Neuron (in vitro differentiated cells): Measurements from ENCODE around the gene CALD1.

ENCODE experiments used
- H2AFZ ChIP-seq: one replicate; pipeline ENCODE4 v1.6.1; 2013; ENCODE audit warnings: low read depth, mild to moderate bottlenecking, inconsistent platforms, low read length, moderate library complexity
- H3K27me3 ChIP-seq: one replicate; pipeline ENCODE4 v1.6.1; 2013; ENCODE audit warnings: low read length; ENCODE audit not compliant: insufficient read depth
- H3K36me3 ChIP-seq: one replicate; pipeline ENCODE4 v1.6.1; 2013; ENCODE audit warnings: low read length; ENCODE audit not compliant: insufficient read depth
- H3K4me1 ChIP-seq: one replicate; pipeline ENCODE4 v1.6.1; 2013; ENCODE audit warnings: low read length; ENCODE audit not compliant: insufficient read depth
- H3K4me3 ChIP-seq: 2 replicates; pipeline ENCODE4 v1.5.1; 2013; ENCODE audit warnings: mild to moderate bottlenecking, low read length, moderate library complexity
- H3K9me3 ChIP-seq: one replicate; pipeline ENCODE4 v1.6.1; 2013; ENCODE audit warnings: low read length

CALD1 gene

DNA sequence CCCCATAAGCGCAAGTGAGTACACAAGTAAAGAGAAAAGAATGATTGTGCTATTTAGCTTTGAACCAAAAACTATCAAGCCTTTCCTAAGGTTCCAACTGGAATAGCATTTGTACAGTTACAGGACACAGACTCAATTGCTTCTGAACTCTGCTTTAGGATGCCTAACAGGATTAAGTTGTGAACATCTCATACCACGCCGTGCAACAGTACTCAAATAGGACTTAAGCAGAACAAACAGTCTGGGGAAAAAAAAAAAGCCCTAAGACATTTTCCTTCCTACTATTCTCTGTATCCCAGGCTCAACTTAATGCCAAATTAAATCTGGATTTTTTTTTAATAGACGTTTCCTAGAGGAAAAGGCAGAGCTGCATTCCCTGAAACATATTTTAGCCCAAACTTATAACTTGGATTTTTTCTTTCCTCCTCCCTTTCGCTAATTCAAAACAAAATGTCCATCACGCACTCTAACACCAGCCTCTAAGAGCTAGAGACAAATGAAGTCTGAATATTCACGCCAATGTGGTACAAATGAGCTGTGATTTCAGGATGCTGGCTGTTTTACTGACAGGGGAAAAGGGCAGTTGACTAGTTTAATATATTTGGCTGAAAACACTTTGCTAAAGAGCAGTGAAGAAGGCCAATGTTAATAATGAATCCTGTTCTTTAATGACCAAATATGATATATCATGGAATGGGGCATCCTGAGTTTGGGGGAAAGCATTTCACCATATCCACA is 68.6 kb downstream of the CALD1 start:
- Histone ChIP-seq H3K4me3 (no peak overlapping the region), H3K27me3 (no peaks in the 10 kb centered on the region), H3K36me3 (no peaks in the 10 kb centered on the region), H3K4me1 (no peaks in the 10 kb centered on the region), H2AFZ (no peak overlapping the region), H3K9me3 (no peaks in the 10 kb centered on the region)

- Histone ChIP-seq H2AFZ (no peak overlapping the region), H3K36me3 (no peaks in the 10 kb centered on the region), H3K9me3 (no peaks in the 10 kb centered on the region), H3K27me3 (no peaks in the 10 kb centered on the region), H3K4me1 (no peaks in the 10 kb centered on the region), H3K4me3 (no peak overlapping the region)
These were observed 70.6 kb downstream of the CALD1 start for GRCh38 chr7:134850066-134850465.

GRCh38 chr7:134851141-134851540 is 71.7 kb downstream of the CALD1 start:
- no peaks in the 10 kb centered on the region for H3K4me1 ChIP-seq
- no peak overlapping the region for H3K4me3 ChIP-seq
- H3K9me3 ChIP-seq = no peaks in the 10 kb centered on the region
- no peaks in the 10 kb centered on the region for H3K36me3 ChIP-seq
- H3K27me3 ChIP-seq = no peaks in the 10 kb centered on the region
- H2AFZ ChIP-seq = no peak overlapping the region

DNA sequence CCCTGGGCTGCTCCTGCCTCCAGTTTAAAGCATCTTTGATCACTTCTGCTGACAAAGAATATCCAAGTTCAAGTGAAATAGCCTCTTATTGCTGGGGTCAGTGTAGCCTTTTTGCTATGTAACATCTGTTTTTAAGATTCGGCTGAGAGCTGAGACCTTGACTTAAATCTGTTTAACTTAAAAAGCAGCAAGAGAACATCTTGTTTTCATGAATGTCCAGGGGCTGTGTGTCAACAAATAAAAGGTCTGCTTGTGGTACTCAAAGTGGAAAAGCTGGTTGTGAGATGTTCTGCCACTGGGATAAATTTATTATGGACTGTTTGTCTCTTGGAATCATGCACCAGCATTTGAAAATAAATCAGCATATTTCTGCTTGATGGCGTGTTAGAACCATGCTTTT is 73.2 kb downstream of the CALD1 start:
- H3K36me3 ChIP-seq = no peaks in the 10 kb centered on the region

GRCh38 chr7:134854816-134855215 is 75.4 kb downstream of the CALD1 start:
- Histone ChIP-seq H3K4me1 (no peaks in the 10 kb centered on the region), H3K4me3 (no peak overlapping the region), H3K36me3 (no peaks in the 10 kb centered on the region), H3K27me3 (no peaks in the 10 kb centered on the region), H2AFZ (no peak overlapping the region), H3K9me3 (no peaks in the 10 kb centered on the region)

More for the DNA sequence above, 73.2 kb downstream of the CALD1 start:
- Histone ChIP-seq H3K9me3 (no peaks in the 10 kb centered on the region), H3K4me1 (no peaks in the 10 kb centered on the region), H3K4me3 (no peak overlapping the region), H3K27me3 (no peaks in the 10 kb centered on the region), H2AFZ (no peak overlapping the region)

DNA sequence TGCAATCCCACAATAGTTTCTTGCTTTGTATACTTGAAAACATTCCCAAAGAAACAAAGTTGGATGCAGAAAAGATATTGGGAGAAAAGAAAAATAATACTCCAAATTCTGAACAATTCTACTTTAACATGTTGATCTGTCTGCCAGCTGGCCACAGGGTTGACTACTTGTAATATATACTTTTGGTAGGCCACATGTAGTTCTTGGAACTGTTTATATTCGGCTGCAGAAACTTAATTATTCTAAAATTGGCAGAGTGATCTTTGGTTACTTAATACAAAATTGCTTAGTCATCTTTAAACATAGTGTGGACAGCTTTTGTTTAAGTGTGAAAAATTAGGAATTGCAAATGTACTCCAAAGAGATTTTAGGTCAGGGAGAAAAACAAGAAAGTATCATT is 76.0 kb downstream of the CALD1 start:
- no peaks in the 10 kb centered on the region for H3K36me3 ChIP-seq
- no peak overlapping the region for H2AFZ ChIP-seq
- no peaks in the 10 kb centered on the region for H3K4me1 ChIP-seq
- H3K9me3 ChIP-seq = no peaks in the 10 kb centered on the region
- H3K4me3 ChIP-seq = no peak overlapping the region
- no peaks in the 10 kb centered on the region for H3K27me3 ChIP-seq

- H3K4me1 ChIP-seq = no peaks in the 10 kb centered on the region
- no peak overlapping the region for H2AFZ ChIP-seq
- H3K4me3 ChIP-seq = no peak overlapping the region
- no peaks in the 10 kb centered on the region for H3K9me3 ChIP-seq
- H3K27me3 ChIP-seq = no peaks in the 10 kb centered on the region
- no peaks in the 10 kb centered on the region for H3K36me3 ChIP-seq
These were observed 76.7 kb downstream of the CALD1 start for GRCh38 chr7:134856091-134856490.

- Histone ChIP-seq H2AFZ (no peak overlapping the region), H3K4me1 (no peaks in the 10 kb centered on the region), H3K36me3 (no peaks in the 10 kb centered on the region), H3K27me3 (no peaks in the 10 kb centered on the region), H3K9me3 (no peaks in the 10 kb centered on the region), H3K4me3 (no peak overlapping the region)
These were observed 77.3 kb downstream of the CALD1 start for GRCh38 chr7:134856691-134857090.

GRCh38 chr7:134857958-134858357 is 78.5 kb downstream of the CALD1 start:
- Histone ChIP-seq H3K36me3 (no peaks in the 10 kb centered on the region), H3K27me3 (no peaks in the 10 kb centered on the region), H2AFZ (no peak overlapping the region), H3K4me1 (no peaks in the 10 kb centered on the region), H3K9me3 (no peaks in the 10 kb centered on the region), H3K4me3 (no peak overlapping the region)

DNA sequence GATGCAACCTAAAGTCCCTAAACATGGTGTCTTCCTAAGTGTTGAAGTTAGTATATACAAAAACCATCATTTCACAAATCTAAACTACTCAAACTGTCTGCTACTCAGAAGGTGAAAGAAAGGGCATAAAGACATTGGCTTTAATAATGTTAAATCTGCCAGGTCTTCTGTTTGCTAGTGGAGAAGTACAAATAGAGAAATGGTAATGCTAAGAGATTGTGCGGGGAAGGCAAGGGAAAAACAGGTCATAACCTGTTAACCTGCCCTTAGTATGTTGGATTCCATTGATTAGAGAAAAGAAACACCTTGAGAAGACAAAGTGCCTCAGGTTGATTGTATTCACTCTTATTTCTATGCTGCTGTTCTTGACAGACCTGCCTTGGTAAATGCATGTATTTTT is 80.3 kb downstream of the CALD1 start:
- Histone ChIP-seq H3K27me3 (no peaks in the 10 kb centered on the region), H3K36me3 (no peaks in the 10 kb centered on the region), H3K4me1 (no peaks in the 10 kb centered on the region), H3K9me3 (no peaks in the 10 kb centered on the region), H3K4me3 (no peak overlapping the region), H2AFZ (no peak overlapping the region)

DNA sequence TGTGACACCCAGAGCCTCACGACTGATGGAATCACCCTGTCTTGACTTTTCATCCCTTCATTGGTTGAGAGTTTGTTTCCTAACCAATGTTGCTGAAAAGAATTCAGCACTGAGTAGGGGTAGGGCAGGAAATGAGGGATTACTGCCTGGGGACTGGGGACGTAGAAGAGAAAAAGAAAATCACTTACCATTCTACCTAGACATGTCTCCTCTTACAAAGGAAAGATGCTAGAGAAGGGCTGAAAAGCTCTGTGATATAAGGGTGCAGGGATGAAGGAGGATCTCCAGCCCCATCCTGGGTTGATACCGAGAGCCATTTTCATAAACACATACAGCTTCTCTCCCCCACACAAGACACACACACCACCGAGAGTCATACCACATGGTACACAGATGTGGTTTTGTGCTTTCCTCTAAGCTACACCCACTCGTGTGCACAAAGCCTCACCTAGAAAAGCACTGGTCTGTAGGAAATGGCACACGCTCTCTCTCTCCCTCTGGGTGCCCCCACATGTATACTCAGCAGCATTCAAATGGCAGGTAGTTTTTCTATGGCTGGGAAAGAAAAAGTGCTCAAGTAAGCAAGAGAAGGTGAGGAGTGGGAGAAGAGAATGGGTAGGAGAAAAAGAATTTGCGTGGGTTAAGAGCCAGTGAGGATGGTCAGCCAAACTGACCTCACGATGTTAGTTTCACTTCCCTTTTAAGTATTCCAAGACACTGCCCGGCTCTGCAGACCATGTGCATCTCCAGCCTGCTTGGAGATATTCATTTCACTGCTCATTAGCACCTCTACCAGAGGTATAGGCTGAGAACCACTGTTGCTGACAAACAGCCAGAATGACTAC is 85.8 kb downstream of the CALD1 start:
- no peaks in the 10 kb centered on the region for H3K36me3 ChIP-seq
- no peaks in the 10 kb centered on the region for H3K9me3 ChIP-seq
- H3K4me3 ChIP-seq = no peak overlapping the region
- no peaks in the 10 kb centered on the region for H3K27me3 ChIP-seq
- no peak overlapping the region for H2AFZ ChIP-seq
- peaks cover 8% of the 10 kb centered on the region for H3K4me1 ChIP-seq

DNA sequence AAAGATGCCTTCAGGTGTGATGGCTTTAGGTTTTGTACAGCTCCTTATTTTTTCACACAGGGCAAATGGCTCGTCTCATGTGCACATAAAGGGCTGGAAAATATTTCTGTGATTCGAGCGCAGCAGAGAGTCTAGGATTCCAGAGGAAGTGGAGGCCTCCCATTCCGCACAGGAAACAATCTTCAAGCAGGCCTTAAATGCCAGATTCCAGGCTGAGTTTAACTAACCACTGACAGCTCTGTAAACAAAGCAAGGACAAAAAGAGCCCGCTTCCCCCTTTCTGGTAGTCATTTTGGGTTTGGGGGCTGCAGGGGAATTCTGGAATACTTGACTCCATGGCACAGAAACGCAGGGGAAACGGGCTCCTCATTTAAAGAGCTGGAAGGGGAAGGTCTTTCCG is 87.2 kb downstream of the CALD1 start:
- Histone ChIP-seq H3K36me3 (no peaks in the 10 kb centered on the region), H3K27me3 (no peaks in the 10 kb centered on the region), H3K9me3 (no peaks in the 10 kb centered on the region), H3K4me1 (peaks cover 8% of the 10 kb centered on the region), H3K4me3 (no peak overlapping the region), H2AFZ (peak overlapping the region; percentile 9)

GRCh38 chr7:134870156-134870555 is 90.7 kb downstream of the CALD1 start:
- Histone ChIP-seq H3K4me1 (peaks cover 8% of the 10 kb centered on the region), H2AFZ (no peak overlapping the region), H3K27me3 (no peaks in the 10 kb centered on the region), H3K36me3 (no peaks in the 10 kb centered on the region), H3K4me3 (no peak overlapping the region), H3K9me3 (no peaks in the 10 kb centered on the region)
